ENCODE measurements around the gene UBAC1. TPM values are rescaled to one million over a fixed set of nuclear protein-coding genes. Genes with fewer than 3 reads are reported as not detected.
A peak's percentile ranks its signal among the peaks of the same experiment; 100 is the strongest.

The UBAC1 gene
- total RNA-seq, 6 experiments from 2014 or later = 27.9 to 33.6 (median 31.2) TPM

DNA sequence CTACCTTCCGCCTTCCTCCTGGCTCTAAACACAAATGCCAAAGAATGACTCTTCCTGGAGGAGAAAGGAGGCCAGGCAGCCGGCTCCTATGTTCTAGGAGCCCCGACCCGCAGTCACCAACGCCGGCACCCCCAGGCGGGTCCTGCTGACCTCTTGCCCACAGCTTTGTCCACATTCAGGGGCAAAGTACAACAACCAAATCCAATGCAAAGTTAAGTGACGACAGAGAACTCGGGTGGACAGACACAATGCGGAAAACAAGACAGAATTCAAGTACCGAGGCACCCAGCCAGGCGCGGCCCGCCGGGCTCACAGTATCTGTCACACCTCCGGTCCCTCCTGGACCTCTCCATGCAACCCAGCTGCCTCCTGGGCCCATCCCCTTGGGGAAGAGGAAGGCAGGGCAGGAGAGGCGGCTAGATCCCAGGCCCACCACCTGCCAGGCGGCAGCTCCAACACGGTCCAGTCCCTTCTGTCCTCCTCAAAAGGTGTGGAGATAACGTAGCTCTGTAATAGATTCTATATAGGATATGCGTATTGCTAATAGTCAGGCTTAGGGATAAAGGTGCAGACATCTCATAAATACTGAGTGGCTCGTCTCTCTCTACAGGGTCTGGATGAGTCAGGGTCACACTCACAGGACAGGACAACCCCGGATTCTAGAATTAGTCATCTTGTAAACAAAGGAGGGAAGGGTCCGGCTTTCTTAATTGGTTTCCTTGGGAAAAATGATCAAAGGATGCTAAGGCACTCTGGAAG is 46.9 kb upstream of the UBAC1 start:
- Mint-ChIP-seq H3K27me3 (ENCODE audit: insufficient read depth) (peaks cover 2% of the 10 kb centered on the region), H3K36me3 (ENCODE audit: low read depth) (peaks cover 11% of the 10 kb centered on the region), H3K4me3 (no peak overlapping the region), H3K4me1 (ENCODE audit: low read depth) (peaks cover 20% of the 10 kb centered on the region), H3K27ac (peak overlapping the region; percentile 27; the same call in 1 of the 2 replicates), H3K9me3 (no peaks in the 10 kb centered on the region)
- TF ChIP-seq CTCF (IDR thresholded peaks at IDR 0.05) = no peak
- peak; percentile 58 for DNase-seq

- no peak overlapping the region for H3K4me3 Mint-ChIP-seq
- peaks cover 2% of the 10 kb centered on the region for H3K27me3 Mint-ChIP-seq (ENCODE audit: insufficient read depth)
- TF ChIP-seq CTCF (IDR thresholded peaks at IDR 0.05) = no peak
- no peak for DNase-seq
- peaks cover 20% of the 10 kb centered on the region for H3K4me1 Mint-ChIP-seq (ENCODE audit: low read depth)
- no peak overlapping the region for H3K27ac Mint-ChIP-seq
- H3K36me3 Mint-ChIP-seq (ENCODE audit: low read depth) = peaks cover 11% of the 10 kb centered on the region
- no peaks in the 10 kb centered on the region for H3K9me3 Mint-ChIP-seq
Observed at GRCh38 chr9:136007276-136007933, 46.2 kb upstream of the UBAC1 start.

GRCh38 chr9:136006169-136006568 is 45.0 kb upstream of the UBAC1 start:
- Mint-ChIP-seq H3K27ac (no peak overlapping the region), H3K27me3 (ENCODE audit: insufficient read depth) (peaks cover 2% of the 10 kb centered on the region), H3K4me3 (no peak overlapping the region), H3K4me1 (ENCODE audit: low read depth) (peaks cover 20% of the 10 kb centered on the region), H3K36me3 (ENCODE audit: low read depth) (peaks cover 11% of the 10 kb centered on the region), H3K9me3 (no peaks in the 10 kb centered on the region)
- no peak for DNase-seq
- TF ChIP-seq CTCF (IDR thresholded peaks at IDR 0.05) = no peak

DNA sequence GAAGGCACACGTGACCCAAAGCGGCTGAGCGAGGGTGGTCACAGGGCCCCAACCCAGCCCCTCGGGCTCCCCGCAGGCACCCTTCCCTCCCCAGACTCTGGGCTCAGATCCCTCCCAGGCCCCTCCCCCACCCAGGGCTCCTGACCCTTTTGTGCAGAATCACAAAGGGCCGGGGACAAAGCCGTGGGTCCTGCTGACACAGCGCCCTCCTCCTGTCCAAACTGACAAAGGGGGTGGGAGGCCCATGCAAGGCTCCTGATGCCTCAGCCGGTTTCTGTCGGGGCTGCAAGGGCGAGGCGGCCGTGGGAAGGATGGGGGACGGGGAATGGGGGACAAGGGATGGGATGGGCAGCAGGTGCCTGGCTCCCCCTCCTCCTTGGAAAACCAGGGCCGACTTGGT is 43.5 kb upstream of the UBAC1 start:
- H3K4me3 Mint-ChIP-seq = no peak overlapping the region
- H3K4me1 Mint-ChIP-seq (ENCODE audit: low read depth) = peaks cover 20% of the 10 kb centered on the region
- no peak for DNase-seq
- H3K36me3 Mint-ChIP-seq (ENCODE audit: low read depth) = peaks cover 11% of the 10 kb centered on the region
- H3K9me3 Mint-ChIP-seq = no peaks in the 10 kb centered on the region
- no peak for TF ChIP-seq CTCF (IDR thresholded peaks at IDR 0.05)
- no peak overlapping the region for H3K27ac Mint-ChIP-seq
- peaks cover 1% of the 10 kb centered on the region for H3K27me3 Mint-ChIP-seq (ENCODE audit: insufficient read depth)

- peaks cover 4% of the 10 kb centered on the region for H3K27me3 Mint-ChIP-seq (ENCODE audit: insufficient read depth)
- H3K9me3 Mint-ChIP-seq = no peaks in the 10 kb centered on the region
- no peak overlapping the region for H3K27ac Mint-ChIP-seq
- H3K36me3 Mint-ChIP-seq (ENCODE audit: low read depth) = peaks cover 11% of the 10 kb centered on the region
- no peak for DNase-seq
- no peak overlapping the region for H3K4me3 Mint-ChIP-seq
- TF ChIP-seq CTCF (IDR thresholded peaks at IDR 0.05) = no peak
- H3K4me1 Mint-ChIP-seq (ENCODE audit: low read depth) = peaks cover 20% of the 10 kb centered on the region
Observed at GRCh38 chr9:136004219-136004618, 43.0 kb upstream of the UBAC1 start.
